Activated CD4-positive, alpha-beta memory T cell treated with anti-CD3 and anti-CD28 coated beads for 36 hours (primary cell): ENCODE data around the gene RAB7A. TPM values are rescaled to one million over a fixed set of nuclear protein-coding genes. Genes with fewer than 3 reads are reported as not detected.

Experiments used
- CTCF ChIA-PET: fragments of 350-600 bp; sonication (Branson Sonifier 250); formaldehyde crosslinking; loops from one replicate; lab custom pipeline; 2021; ENCODE audit warnings: antibody characterized with exemption, inconsistent platforms; lab: Charles Lee
- POLR2A ChIA-PET: fragments of 350-600 bp; sonication (Branson Sonifier 250); formaldehyde crosslinking; loops from one replicate; lab custom pipeline; 2021; ENCODE audit warnings: antibody characterized with exemption; lab: Charles Lee
- DNase-seq: peaks from one replicate; pipeline ENCODE4 v3.0.0-alpha.2; 2020
- H3K27ac Mint-ChIP-seq: one replicate; pipeline ENCODE4 v1.8.0; 2021; ENCODE audit warnings: mixed read lengths
- H3K27me3 Mint-ChIP-seq: one replicate; pipeline ENCODE4 v1.8.0; 2021; ENCODE audit warnings: mixed read lengths
- H3K36me3 Mint-ChIP-seq: one replicate; pipeline ENCODE4 v1.8.0; 2021; ENCODE audit warnings: mixed read lengths
- H3K4me1 Mint-ChIP-seq: one replicate; pipeline ENCODE4 v1.8.0; 2021; ENCODE audit warnings: low read depth, mixed read lengths
- H3K4me3 Mint-ChIP-seq: one replicate; pipeline ENCODE4 v1.8.0; 2021; ENCODE audit warnings: mild to moderate bottlenecking, mixed read lengths
- H3K9me3 Mint-ChIP-seq: one replicate; pipeline ENCODE4 v1.8.0; 2021; ENCODE audit warnings: mixed read lengths
- intact Hi-C: fragments of 100-400 bp; cut with micrococcal nuclease; formaldehyde crosslinking; loops from one replicate; pipeline ENCODE4 v1.15.1; 2023
- total RNA-seq, 2 experiments: library from RNA; stranded (reverse); gene quantifications; one replicate each; pipeline ENCODE4 v1.2.3, GENCODE V29; 2021

RAB7A gene
- 100 to 1,000 TPM; 264 to 272 TPM for total RNA-seq

- H3K9me3 Mint-ChIP-seq = no peaks in the 10 kb centered on the region
- peaks cover 12% of the 10 kb centered on the region for H3K36me3 Mint-ChIP-seq
- intact Hi-C loops = loop anchor here (1.0 to 5.0 kb wide), 8 partner anchors 45 to 456 kb away; partner anchors contain the start of genes CNBP, RAB43 and RPN1
- peak; percentile 99 for DNase-seq
- peak within 1 kb of the TSS; percentile 87 for H3K27ac Mint-ChIP-seq
- H3K27me3 Mint-ChIP-seq = no peaks in the 10 kb centered on the region
- ChIA-PET CTCF (interaction anchor here (1.0 to 2.6 kb wide), 8 partner anchors 12 to 153 kb away, joined by 3 to 13 read pairs (median 7); partner anchors contain the start of gene ACAD9), POLR2A (interaction anchor here (0.6 to 3.1 kb wide), 8 partner anchors 11 to 153 kb away, joined by 3 to 17 read pairs (median 6); partner anchors contain the start of gene ACAD9)
- H3K4me1 Mint-ChIP-seq = peaks cover 52% of the 10 kb centered on the region
- peak within 1 kb of the TSS; percentile 93 for H3K4me3 Mint-ChIP-seq
Measured at GRCh38 chr3:128726023-128727016, at the start of gene RAB7A. RAB7A (plus strand) TSS chr3:128726183; CDS start chr3:128795368, 69,185 bp downstream.

- no peaks in the 10 kb centered on the region for H3K27me3 Mint-ChIP-seq
- ChIA-PET CTCF (interaction anchor here (0.7 to 3.0 kb wide), 8 partner anchors 25 to 168 kb away, joined by 3 to 114 read pairs (median 18); no protein-coding TSS in a partner anchor), POLR2A (interaction anchor here (1.4 to 2.8 kb wide), 4 partner anchors 11 to 121 kb away, joined by 5 to 20 read pairs (median 12); partner anchors contain the start of gene RPN1)
- no peak for DNase-seq
- intact Hi-C loops = no loop called here
- H3K4me1 Mint-ChIP-seq = peaks cover 22% of the 10 kb centered on the region
- H3K9me3 Mint-ChIP-seq = no peaks in the 10 kb centered on the region
- no peaks in the 10 kb centered on the region for H3K36me3 Mint-ChIP-seq
- H3K27ac Mint-ChIP-seq = peak overlapping the region; percentile 97
- H3K4me3 Mint-ChIP-seq = no peak overlapping the region
Measured at GRCh38 chr3:128679338-128679737, 46.6 kb upstream of the RAB7A start.

GRCh38 chr3:128680603-128681368, 45.2 kb upstream of the RAB7A start:
- Mint-ChIP-seq H3K36me3 (no peaks in the 10 kb centered on the region), H3K4me3 (peak overlapping the region; percentile 91), H3K27ac (peak overlapping the region; percentile 97), H3K9me3 (no peaks in the 10 kb centered on the region), H3K27me3 (no peaks in the 10 kb centered on the region), H3K4me1 (peaks cover 21% of the 10 kb centered on the region)
- CTCF ChIA-PET = interaction anchor here (0.6 to 3.0 kb wide), 61 partner anchors 10 to 440 kb away, joined by 3 to 114 read pairs (median 4); partner anchors contain the start of genes ACAD9, RAB7A and RPN1
- POLR2A ChIA-PET = interaction anchor here (0.6 to 2.8 kb wide), 20 partner anchors 9 to 198 kb away, joined by 3 to 25 read pairs (median 4); partner anchors contain the start of genes ACAD9 and RPN1
- peak; percentile 98 for DNase-seq
- intact Hi-C loops = loop anchor here (1.0 kb wide), 9 partner anchors 30 to 199 kb away; partner anchors contain the start of genes ACAD9, RAB7A and RPN1

- Mint-ChIP-seq H3K4me3 (peak overlapping the region; percentile 91), H3K36me3 (no peaks in the 10 kb centered on the region), H3K27ac (peak overlapping the region; percentile 97), H3K9me3 (no peaks in the 10 kb centered on the region), H3K27me3 (no peaks in the 10 kb centered on the region), H3K4me1 (peaks cover 20% of the 10 kb centered on the region)
- DNase-seq = no peak
- intact Hi-C loops = loop anchor here (1.0 kb wide), 2 partner anchors 45 to 194 kb away; partner anchors contain the start of gene RAB7A
- ChIA-PET CTCF (interaction anchor here (1.0 to 3.0 kb wide), 32 partner anchors 10 to 212 kb away, joined by 3 to 114 read pairs (median 7); partner anchors contain the start of genes ACAD9, RAB7A and RPN1), POLR2A (interaction anchor here (0.7 to 2.8 kb wide), 11 partner anchors 31 to 198 kb away, joined by 3 to 25 read pairs (median 9); partner anchors contain the start of genes ACAD9 and RPN1)
Measured at GRCh38 chr3:128681369-128681829, 44.6 kb upstream of the RAB7A start.

GRCh38 chr3:128683957-128684356, 42.0 kb upstream of the RAB7A start:
- DNase-seq = no peak
- Mint-ChIP-seq H3K4me1 (peaks cover 20% of the 10 kb centered on the region), H3K27ac (no peak overlapping the region), H3K9me3 (no peaks in the 10 kb centered on the region), H3K4me3 (no peak overlapping the region), H3K27me3 (no peaks in the 10 kb centered on the region), H3K36me3 (no peaks in the 10 kb centered on the region)
- POLR2A ChIA-PET = no interaction called here
- intact Hi-C loops = no loop called here
- CTCF ChIA-PET = no interaction called here

- Mint-ChIP-seq H3K27ac (no peak overlapping the region), H3K4me1 (peaks cover 18% of the 10 kb centered on the region), H3K27me3 (no peaks in the 10 kb centered on the region), H3K9me3 (no peaks in the 10 kb centered on the region), H3K36me3 (no peaks in the 10 kb centered on the region), H3K4me3 (no peak overlapping the region)
- POLR2A ChIA-PET = interaction anchor here (0.6 kb wide), 1 partner anchor 75 kb away, joined by 3 read pairs; no protein-coding TSS in a partner anchor
- CTCF ChIA-PET = no interaction called here
- intact Hi-C loops = no loop called here
- no peak for DNase-seq
Measured at GRCh38 chr3:128684986-128685726, 40.8 kb upstream of the RAB7A start.

GRCh38 chr3:128686465-128686864, 39.5 kb upstream of the RAB7A start:
- intact Hi-C loops = no loop called here

GRCh38 chr3:128689060-128689459, 36.9 kb upstream of the RAB7A start:
- Mint-ChIP-seq H3K27me3 (no peaks in the 10 kb centered on the region), H3K36me3 (no peaks in the 10 kb centered on the region), H3K9me3 (no peaks in the 10 kb centered on the region), H3K27ac (no peak overlapping the region), H3K4me1 (peaks cover 6% of the 10 kb centered on the region), H3K4me3 (no peak overlapping the region)
- ChIA-PET CTCF (interaction anchor here (4.6 kb wide), 1 partner anchor 8 kb away, joined by 27 read pairs; no protein-coding TSS in a partner anchor), POLR2A (interaction anchor here (0.6 to 1.9 kb wide), 2 partner anchors 9 to 63 kb away, joined by 3 to 8 read pairs; no protein-coding TSS in a partner anchor)
- DNase-seq = no peak
- intact Hi-C loops = no loop called here

More at GRCh38 chr3:128686465-128686864, 39.5 kb upstream of the RAB7A start:
- ChIA-PET CTCF (no interaction called here), POLR2A (no interaction called here)
- peaks cover 13% of the 10 kb centered on the region for H3K4me1 Mint-ChIP-seq
- H3K27ac Mint-ChIP-seq = no peak overlapping the region
- DNase-seq = no peak
- no peaks in the 10 kb centered on the region for H3K27me3 Mint-ChIP-seq
- no peak overlapping the region for H3K4me3 Mint-ChIP-seq
- no peaks in the 10 kb centered on the region for H3K9me3 Mint-ChIP-seq
- H3K36me3 Mint-ChIP-seq = no peaks in the 10 kb centered on the region

GRCh38 chr3:128693696-128694095, 32.3 kb upstream of the RAB7A start:
- intact Hi-C loops = no loop called here
- ChIA-PET CTCF (no interaction called here), POLR2A (no interaction called here)
- Mint-ChIP-seq H3K27ac (no peak overlapping the region), H3K4me1 (no peaks in the 10 kb centered on the region), H3K4me3 (no peak overlapping the region), H3K36me3 (no peaks in the 10 kb centered on the region), H3K27me3 (peaks cover 2% of the 10 kb centered on the region), H3K9me3 (no peaks in the 10 kb centered on the region)
- no peak for DNase-seq

- intact Hi-C loops = no loop called here
- CTCF ChIA-PET = no interaction called here
- no peak for DNase-seq
- Mint-ChIP-seq H3K27me3 (peaks cover 2% of the 10 kb centered on the region), H3K4me1 (no peaks in the 10 kb centered on the region), H3K36me3 (no peaks in the 10 kb centered on the region), H3K4me3 (no peak overlapping the region), H3K27ac (no peak overlapping the region), H3K9me3 (no peaks in the 10 kb centered on the region)
- POLR2A ChIA-PET = no interaction called here
Measured at GRCh38 chr3:128697341-128697740, 28.6 kb upstream of the RAB7A start.
